Activated gamma-delta T cell treated with Interleukin-2 at 50 U/mL for 16 hours (primary cell): ENCODE measurements around the gene FASN.
"Not testable (repeated sequence)": the region's sequence is repeated elsewhere in the genome, so short reads cannot be mapped to it uniquely, and the experiment has no call there.

ENCODE experiments used
- DNase-seq: peaks from one replicate; pipeline ENCODE4 v3.0.0-alpha.2; 2020

The FASN gene

DNA sequence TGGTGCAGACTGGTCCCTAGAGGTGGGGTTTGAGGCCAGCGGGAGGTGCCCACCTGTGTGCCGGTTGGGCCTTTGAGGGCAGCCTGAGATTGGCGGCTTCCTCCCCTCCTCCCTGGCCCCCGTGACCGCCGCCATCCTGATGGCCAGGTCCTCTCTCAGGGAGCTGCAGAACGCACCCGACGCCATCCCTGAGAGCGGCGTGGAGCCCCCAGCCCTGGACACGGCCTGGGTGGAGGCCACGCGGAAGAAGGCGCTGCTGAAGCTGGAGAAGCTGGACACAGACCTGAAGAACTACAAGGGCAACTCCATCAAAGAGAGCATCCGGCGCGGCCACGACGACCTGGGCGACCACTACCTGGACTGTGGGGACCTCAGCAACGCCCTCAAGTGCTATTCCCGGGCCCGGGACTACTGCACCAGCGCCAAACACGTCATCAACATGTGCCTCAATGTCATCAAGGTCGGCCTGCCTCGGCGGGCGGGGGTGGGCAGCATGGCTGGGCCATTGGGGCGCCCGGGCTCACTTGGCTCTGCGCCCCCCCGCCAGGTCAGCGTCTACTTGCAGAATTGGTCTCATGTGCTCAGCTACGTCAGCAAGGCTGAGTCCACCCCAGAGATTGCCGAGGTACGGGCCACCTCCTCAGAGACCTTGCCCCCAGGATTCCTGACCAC lies 43.5 kb downstream of the FASN start:
- no peak for DNase-seq

DNA sequence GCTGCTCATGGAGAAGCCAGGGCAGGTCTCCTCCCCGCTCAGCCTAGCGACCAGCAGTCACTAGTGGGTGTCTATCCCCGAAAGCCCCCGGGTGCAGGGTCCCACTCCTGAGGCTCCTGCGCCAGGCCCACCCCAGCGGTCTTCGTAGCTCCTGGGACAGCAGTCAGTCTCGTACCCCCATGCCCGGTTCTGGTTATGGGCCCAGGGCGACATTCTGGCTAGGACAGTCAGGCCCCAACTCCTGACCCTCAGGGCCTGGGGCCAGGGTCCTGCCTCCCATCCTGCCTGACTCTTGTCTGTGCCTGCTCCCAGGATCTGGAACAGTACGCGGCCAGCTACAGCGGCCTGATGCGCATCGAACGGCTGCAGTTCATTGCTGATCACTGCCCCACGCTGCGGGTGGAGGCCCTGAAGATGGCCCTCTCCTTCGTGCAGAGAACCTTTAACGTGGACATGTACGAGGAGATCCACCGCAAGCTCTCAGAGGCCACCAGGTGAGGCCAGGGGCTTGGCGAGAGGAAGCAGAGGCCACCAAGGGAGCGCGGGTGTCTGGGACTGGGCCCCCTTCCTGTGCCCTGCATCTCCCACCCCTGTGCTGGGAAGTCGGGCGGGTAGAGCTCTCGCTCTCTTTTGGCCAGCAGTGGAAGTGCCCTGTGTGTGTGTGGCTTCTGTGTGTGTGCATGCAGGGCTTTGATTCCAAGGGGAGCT lies 44.3 kb downstream of the FASN start:
- DNase-seq = no peak

DNA sequence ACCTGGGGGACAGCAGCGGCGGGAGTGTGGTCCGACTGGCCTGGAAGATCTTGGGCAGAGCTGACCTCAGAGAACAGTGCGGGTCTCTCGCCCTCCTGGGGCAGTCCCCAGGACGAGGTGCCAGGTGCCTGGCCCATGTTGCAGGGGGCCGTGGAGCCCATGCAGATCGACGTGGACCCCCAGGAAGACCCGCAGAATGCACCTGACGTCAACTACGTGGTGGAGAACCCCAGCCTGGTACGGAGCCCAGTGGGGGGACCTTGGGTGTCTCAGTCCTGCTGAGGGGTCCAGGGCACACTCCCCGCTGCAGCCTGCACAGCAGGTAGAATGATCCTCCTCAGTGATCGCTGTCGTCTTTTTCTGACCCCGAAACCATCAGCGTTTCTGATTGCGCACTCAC lies 44.9 kb downstream of the FASN start:
- DNase-seq = no peak

DNA sequence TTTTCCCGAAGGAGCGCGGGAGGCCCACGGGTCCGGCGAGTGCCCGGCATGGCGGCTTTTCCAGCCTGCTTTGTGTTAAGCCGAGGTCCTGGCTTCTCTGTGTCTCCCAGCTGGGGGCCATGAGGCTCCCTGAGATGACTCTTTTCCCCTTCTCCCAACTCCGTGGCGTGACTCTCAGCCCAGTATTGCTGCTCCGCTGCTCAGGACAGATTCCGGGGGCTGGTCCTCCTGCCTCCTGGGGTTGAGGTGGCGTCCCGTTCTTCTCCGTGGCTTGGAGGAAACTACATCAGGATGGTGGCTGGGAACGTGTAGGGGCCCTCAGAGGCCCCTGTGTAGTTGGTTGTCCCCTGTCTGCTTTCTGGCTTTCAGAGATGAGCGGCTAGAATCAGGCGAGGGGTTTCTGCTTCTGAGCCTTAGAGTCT lies 45.4 kb downstream of the FASN start:
- DNase-seq = no peak

DNA sequence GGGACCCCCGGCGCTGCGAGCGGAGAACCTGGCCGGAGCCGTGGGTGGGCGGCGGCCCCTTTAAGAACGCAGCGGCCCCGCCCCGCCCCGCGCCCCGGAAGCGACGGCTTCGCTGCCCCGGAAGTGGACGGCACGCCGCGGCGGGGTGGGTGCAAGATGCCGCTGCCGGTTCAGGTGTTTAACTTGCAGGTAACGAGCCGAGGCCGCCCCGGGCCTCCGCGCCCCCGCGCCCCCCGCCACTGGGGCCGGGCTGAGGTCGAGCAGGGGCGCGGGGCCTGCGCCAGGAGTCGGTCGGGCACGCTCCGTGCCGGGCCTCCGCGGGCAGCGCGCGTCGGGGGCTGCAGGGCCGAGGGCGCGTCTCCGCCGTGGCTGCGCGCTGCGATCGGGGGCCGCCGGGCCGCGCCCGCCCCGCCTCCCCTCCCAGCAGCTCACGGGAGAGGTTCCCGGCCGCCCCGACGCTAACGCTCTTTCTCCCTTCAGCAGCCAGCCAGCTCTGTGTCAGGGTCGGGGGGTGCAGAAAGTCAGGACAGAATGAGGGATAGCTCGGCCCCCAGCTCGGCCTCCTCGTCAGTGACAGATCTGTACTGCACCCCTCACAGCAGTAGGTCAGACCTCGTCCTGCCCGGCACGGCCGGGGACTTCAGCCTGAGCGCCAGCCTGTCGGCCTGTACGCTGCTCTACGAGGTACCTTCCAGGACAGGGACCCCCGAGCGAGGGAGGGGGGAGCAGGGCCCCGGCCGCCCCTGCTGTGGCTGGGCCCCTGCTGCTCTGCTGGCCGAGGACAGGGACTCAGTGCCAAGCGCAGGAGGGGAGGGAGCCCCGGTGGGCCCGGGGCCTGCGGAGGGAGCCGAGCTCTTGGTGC lies 46.0 kb downstream of the FASN start, which contains the start of the genes GPS1 and RFNG:
Gene GPS1 (plus strand): TSS at position 123 of the 862 bp plus-strand sequence. CDS start 34 bp downstream, at position 157.
Gene RFNG (minus strand): TSS at position 36 of the 862 bp plus-strand sequence. CDS start 45 bp downstream, outside the sequence.
- peak; percentile 81 for DNase-seq

DNA sequence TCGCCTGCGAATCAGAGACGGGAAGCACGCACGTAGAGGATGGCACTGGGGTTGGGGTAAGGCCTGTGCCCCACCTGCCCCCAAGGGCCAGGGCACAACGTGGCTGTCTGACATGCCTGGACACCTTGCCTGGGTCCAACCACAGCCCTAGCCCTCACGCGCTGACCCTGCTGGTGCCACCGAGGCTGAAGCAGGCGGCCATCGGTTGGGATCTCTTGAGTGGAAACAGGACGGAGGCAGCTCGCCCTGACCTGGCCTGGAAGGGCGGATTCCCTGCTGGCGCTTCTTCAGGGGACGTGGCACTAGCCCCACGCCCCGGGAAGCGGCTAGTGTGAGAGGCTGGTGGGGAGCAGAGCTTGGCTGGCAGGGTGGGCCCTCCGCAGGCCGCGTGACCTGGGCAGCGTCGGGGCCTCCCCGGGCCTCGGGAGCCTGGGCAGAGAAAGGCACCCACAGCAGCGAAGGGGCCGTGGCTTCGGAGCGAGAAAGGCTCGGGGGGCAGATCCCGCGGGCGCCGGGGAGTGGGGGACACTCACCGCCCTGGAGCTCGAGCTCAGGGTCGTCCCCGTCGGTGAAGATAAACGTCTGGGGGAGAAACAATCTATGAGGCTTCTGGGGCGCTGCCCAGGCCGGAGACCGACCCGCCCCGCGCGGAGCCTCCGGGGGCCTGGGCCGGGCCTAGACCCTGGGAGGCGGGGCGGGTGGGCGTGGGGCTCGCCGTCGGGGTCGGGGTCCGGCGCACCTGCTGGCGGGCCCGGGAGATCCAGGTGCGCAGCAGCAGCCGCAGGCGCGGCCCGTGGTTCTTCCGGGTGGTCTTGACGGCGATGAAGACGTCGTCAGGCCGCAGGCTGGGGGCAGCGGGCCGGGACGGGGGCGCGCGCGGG lies 47.0 kb downstream of the FASN start:
- DNase-seq = no peak

DNA sequence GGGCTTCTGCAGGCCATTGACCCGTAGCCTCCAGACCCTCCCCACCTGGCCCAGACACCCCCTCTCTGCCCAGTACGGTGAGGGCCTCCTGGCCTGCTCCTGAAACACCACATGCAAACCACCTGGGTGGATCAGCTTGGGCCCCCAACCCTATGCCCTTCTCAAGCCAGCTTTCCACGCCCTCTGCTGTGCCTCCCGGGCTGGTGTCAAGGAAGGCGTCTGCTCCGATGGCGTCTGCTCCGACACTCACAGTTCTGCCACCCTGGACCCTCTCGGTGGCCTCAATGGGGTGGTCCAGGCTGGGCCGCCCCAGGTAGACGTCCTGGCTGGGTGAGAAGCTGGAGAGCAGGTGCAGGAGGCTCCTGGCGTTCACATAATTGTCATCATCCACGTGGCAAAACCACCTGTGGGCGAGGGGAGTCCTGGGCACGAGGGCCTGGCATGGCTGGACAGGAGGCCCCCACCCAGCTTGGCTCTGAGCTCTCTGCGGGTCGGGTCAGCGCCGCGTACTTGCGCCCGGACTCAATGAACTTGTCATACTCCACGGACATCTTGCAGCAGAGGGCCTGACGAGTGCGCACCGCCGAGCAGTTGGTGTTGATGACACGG lies 47.8 kb downstream of the FASN start:
- DNase-seq = no peak

DNA sequence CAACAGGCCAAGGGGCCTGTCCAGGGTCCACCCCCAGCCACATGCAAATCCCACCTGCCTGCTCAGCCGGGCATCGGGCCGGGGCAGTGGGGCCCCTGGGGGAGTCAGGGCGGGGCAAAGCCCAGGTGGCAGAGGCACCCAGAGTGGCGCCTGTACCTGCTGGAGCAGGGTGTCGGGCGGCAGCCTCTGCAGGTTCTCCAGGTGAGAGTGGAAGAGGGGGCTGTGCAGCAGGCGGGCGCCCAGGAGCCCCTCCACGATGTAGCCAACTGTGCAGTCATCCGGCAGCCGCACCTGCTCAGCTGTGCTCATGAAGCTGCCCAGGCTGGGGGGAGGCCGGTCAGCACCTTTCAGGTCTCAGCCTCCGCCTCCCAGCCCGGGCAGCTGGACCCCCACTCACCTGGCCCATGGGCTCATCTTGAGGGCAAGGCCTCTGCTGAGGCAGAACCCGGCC lies 48.5 kb downstream of the FASN start:
- DNase-seq = no peak

DNA sequence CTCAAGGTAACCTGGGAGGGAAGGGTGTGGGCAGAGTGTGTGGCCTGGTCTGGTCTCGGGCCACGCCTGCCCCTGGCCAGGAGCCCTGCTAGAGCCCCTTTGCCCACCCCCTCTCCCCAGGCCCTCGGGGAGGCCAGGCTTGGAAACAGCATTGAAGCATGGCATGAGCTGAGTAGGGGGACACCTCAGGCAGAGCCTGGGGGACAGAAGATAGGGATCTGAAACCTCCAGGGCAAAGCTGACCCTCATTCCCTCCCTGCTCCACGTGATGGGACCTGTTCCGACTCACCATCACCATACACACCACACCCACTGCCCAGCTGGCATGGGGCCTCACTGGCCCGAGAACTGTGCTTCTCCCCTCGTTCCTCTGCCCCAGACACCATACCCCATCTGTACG lies 48.9 kb downstream of the FASN start:
- no peak for DNase-seq

DNA sequence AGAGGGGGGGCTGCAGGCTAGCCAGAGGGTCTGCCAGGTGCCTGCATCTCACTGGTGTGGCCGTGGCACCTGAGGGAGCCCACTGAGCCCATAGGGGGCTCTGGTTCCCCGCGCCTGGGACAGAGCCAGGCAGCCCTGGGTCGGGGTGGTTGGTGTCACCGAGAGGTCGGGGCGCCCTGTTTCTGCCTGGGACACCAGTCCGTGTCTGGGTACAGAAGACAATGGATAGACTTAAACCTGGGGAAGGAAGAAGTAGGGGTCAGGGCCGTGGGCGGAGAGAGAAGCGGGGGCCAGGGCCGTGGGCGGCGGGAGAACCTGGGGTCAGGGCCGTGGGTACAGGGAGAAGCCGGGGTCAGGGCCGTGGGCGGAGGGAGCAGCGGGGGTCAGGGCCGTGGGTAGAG lies 49.5 kb downstream of the FASN start:
- DNase-seq = no peak

DNA sequence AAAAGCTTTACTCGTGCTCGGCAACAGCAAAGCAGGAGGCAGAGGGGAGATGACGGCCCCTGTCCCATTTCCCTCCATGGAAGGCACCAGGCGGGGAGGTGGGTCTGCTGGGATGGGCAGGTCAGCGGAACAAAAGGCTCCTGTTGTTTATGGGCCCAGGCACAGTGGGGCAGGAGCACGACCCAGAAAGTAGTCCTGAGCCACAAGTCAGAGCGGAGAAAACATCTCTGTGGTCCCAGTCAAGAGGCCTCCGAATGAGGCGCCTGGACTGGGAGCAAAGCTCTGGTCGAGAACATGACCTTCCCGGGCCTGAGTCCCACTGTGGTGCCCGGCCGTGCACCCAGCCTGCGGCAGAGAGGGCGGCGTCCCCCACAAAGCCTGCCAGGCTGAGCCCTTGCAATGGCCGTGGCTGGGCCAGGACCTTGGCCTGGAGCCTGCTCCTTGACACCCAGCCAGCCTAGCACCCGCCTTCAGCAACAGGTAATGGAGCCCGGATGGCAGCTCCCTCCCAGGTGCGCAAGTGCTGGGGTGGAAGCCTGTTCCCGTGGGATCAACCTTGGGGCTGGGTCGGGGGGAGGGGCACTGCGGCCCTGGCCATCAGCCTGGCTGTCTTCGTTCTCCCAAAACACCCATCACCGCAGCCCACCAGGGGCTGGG lies 50.0 kb downstream of the FASN start:
- DNase-seq = no peak

DNA sequence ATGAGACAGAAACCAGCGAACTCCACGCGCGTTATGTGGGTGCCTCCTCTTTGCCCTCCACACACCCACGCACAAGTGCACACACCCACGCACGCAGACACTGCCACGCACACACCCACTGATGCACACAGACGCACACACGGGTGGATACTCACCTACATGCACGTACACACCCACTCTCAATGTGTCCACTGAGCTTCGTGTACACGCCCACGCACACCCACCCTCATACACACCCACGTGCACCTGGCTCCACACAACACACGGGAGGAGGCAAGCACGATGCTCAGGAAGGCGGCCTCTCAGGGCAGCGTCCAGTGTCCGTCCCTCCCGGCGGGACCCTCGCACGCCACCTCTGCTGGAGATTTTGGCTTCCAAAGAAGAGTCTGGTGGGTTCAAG lies 50.7 kb downstream of the FASN start:
- DNase-seq = no peak

DNA sequence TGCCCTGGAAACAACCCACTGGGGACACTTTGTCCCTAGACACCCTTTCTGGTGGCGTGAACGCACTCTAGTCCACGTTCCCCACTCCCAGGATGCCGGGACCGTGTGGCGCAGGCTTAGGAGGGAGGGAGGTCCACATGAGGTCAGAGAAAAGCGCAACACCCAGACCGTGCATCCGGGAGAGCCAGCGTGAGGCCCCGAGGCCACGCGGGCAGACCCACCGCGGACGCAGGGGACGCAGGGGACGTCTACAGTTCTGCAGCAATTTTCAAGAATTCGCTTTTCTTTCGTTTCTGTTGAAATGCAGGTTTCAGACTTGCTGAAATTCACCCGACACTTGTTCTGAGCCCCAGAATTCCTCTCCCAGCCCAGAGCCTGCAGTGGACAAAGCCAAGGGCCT lies 51.1 kb downstream of the FASN start:
- no peak for DNase-seq

DNA sequence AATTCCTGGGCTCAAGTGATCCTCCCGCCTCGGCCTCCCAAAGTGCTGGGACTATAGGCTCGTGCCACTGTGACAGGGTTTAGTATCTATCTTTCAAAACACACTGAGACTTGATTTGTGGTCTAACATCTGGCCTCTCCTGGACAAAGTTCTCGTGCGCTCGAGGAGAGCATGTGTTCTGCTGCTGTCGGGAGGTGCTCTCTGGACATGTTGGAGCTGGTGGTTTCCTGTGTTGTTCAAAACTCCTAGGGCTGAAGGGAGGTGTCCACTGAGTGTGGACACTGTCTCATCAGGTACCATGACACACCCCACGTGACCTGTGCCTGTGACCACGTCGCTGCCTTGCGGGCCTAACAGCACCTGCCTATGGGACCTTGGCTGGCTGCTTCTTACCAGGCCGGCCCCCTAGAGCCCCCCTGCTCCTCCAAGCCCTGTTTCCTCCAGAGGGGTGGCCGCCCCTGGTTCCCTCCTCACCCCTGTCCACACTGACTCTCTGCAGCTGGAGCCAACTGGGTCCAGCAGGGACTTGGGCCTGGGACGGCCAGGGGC lies 52.0 kb downstream of the FASN start:
- no peak for DNase-seq

DNA sequence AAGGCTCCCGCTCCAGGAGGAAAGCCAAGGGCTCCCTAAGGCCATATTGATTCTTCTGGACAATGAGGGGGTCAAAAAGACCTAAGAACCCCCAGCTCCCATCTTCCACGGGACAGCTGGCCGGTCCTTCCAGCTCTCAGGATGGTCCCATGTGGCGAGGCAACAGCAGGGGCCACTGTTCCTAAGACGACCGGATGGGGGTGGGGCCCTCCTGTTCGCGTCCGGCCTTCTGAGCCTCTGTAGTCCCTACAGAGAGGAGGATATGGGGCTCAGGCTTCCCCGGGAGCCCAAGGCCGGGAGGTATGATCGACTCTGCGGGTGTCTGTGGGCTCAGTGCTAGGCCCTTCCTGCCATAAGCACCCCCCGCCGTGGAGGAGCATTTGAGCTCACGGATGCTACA lies 54.5 kb downstream of the FASN start:
- DNase-seq = no peak

DNA sequence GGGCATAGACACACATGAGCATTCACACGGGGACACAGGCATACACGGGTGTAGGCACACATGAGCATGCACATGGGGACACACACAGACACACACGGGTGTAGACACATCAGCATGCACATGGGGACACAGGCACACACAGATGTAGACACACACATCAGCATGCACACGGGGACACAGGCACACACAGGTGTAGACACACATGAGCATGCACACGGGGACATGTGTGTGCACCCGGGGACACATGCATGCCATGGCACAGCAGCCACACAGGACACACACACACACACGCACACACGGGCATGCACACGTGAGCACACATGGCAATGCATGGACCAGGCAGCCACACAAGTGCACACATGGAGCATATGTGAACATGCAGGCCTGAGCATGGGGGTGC lies 55.4 kb downstream of the FASN start:
- DNase-seq = no peak

DNA sequence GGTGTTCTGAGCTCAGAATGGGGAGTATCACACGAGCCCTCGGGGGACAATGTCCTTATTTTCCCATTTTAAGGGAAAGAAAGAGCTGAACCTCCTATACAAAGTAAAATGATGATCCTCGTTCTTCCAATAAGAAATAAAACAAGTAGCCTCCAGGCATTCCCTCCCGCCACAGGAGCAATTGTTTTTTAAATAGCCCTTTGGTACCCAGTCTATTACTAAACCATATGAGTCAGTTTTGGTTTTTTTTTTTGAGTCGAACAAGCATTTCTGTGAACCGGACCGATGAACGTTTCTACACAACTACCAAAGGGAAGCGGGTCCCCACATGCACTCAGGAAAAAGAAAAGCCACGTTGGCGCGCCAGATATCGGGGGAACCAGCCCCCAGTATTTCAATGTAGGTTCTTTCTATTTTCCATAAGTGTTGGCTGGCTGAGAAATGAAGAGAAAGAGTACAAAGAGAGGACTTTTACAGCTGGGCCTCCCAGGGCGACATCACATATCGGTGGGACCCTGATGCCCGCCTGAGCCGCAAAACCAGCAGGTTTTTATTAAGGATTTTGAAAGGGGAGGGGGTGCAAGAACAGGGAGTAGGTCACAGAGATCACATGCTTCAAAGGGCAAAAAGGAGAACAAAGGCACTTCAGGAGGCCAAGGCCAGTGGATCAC lies 56.8 kb downstream of the FASN start:
- no peak for DNase-seq

DNA sequence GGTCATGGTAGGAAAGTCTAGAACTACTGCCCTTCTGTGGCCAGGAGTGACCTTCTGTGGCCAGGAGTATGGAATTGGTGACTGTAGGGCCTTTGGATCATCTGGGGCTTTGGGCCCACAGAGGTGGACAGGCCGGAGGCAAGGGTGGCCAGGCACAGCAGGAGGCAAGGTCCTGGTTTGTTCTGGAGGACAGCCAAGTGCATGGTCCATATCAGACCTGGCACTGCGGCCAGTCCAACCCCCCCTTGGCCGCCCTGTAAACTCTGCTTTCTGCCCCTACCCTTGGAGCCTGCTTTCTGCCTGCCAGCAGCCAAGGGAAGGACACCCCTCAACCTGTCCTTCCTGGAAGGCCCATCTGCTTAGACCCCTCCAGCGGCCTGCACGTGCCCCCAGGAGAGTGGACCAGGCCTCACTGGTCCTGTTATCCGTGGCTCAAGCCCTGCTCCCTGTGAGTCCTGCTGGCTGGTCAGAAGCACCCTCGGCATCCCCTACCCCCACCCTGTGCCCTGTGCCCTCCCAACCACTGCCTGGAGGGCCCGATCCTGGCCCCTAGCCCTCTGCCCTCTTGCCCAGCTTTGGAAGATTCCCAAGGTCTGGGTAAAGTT lies 58.2 kb downstream of the FASN start:
- no peak for DNase-seq

DNA sequence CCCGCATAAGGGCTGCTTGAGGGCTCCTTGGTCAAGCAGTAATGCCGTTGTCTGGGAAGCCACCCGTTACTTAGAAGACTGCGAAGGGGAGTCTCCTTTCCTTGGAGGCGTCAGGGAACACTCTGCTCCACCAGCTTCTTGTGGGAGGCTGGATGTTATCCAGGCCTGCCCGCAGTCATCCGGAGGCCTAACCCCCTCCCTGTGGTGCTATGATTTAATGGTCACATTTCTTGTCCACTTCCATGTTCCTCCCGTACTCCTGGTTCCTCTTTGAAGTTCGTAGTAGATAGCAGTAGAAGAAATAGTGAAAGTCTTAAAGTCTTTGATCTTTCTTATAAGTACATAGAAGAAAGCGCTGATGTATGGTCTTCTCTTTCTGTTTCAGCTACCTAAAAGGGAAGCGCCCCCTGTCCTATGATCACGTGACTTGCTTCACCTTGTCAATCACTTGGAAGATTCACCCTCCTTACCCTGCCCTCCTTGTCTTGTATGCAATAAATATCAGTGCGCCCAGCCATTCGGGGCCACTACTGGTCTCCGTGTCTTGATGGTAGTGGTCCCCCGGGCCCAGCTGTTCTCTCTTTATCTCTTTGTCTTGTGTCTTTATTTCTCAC lies 59.1 kb downstream of the FASN start:
- DNase-seq = not testable (repeated sequence)

DNA sequence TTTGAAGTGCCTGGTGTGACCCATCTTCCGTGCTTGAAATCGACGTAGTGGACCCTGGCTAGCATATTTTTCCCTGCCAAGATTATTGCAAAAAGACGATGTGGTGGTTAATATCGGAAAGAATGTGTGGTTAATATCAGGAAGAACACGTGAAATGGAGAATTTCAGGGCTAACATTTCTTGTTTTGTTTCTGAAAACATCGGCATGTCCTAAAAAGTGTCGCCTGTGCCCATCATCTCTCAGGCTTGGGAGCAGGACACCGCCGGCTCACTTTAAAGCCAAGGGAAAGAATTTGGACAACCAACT lies 60.2 kb downstream of the FASN start:
- DNase-seq = no peak
